ENCODE measurements around the gene HNRNPUL2. TPM values are rescaled to one million over a fixed set of nuclear protein-coding genes. Genes with fewer than 3 reads are reported as not detected.
"Not testable (repeated sequence)": the region's sequence is repeated elsewhere in the genome, so short reads cannot be mapped to it uniquely, and the experiment has no call there.

The HNRNPUL2 gene
- polyA plus RNA-seq, 4 donors: 71.1 to 91.1 (median 84.8) TPM

DNA sequence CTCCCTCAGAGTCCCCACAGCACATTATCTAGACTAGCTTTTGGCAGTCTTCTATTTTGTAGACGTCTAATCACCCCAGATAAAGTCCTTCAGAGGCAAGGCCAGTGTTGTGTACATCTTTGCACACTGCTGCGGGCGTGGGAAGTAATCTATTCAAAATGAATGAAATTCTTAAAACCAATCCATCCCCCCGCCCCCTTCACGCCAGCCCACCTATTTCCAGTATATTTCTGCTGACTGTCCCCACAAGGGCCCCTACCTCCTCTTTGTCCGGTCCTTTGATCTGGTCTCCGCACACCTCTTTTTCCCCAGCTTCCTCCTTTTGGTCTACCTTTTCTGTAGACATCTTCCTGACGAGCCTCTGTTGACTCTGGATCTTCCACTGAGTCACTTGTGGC lies 20.4 kb downstream of the HNRNPUL2 start:
- DNase-seq (ENCODE audit: low read depth in 4 of 4, low spot score in 3 of 4): no peak

DNA sequence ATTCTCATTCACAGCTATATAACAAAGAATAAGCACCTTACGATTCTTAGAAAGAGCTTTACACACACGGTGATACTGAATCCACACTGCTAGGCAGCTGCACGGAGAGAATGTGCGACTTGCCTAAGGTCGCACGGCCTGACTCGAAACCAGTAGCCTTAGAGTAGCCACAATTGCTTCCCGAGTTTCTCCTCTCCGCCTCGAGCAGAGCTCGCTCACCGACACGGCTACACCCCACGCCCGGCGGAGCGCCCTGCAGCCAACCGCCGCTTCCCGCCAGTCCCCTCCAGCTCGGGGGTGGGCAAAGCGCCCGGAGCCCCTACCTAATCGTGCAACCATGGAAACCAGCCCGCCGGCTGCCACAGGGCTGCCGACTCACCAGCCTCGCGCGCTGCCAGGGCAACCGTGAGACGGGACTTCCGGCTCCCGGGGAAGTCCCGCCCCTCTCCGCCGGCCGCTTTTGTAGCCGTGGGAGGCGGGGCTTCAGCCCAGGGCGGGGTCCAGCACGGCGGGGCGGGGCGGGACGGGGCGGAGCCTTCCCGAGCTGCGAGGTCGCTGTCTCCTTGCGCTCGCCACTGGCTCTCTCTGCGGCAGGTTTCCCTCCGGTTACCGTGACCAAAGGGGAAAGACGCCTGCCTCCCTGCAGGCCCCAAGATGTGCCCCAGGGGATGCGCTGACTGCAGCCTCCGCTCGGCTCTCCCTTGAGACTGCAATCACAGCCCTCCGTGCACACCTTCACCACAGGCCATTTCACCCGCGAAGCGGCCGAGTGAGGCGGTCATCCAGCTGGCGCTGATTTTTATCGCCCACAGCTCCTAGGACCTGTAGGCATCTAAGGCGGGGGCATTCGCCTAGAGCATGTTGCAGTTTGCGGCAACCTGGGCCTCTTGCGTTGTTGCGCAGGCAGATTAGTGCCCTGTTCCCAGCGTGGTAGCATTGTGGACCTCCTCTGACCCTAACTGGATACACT lies 21.1 kb downstream of the HNRNPUL2 start:
- peak; percentile 77 to 84 (median 84) for DNase-seq (ENCODE audit: low read depth in 4 of 4, low spot score in 3 of 4)

DNA sequence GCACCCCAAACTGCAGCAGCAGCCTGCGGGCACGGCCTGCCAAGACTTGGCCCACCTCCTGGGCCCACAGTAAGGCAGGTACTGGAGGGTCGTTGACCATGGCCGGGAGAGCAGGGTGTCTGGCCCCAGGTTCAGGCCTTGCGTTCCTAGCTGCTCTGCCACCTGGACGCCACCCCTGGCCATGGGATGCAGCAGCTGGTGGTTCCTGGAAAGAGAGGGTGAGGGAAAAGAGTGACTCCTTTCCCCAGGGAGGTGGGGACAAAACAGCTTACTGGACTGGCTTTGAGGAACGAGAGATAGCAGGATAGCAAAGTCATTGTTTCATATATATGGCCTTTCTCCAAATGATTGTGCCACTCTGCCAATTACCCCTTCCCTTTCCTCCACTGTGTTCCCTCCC lies 21.8 kb downstream of the HNRNPUL2 start:
- no peak for DNase-seq (ENCODE audit: low read depth in 4 of 4, low spot score in 3 of 4)

DNA sequence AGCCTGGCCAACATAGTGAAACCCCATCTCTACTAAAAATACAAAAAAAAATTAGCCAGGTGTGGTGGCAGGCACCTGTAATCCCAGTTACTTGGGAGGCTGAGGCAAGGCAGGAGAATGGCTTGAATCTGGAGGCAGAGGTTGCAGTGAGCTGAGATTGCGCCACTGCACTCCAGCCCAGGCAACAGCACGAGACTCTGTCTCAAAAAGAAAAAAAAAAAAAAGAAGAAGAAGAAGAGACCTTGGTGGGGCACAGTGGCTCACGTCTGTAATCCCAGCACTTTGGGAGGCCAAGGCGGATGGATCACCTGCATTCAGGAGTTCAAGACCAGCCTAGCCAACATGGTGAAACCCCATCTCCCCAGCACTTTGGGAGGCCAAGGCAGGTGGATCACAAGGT lies 23.3 kb downstream of the HNRNPUL2 start:
- DNase-seq (ENCODE audit: low read depth in 4 of 4, low spot score in 3 of 4): not testable (repeated sequence)

DNA sequence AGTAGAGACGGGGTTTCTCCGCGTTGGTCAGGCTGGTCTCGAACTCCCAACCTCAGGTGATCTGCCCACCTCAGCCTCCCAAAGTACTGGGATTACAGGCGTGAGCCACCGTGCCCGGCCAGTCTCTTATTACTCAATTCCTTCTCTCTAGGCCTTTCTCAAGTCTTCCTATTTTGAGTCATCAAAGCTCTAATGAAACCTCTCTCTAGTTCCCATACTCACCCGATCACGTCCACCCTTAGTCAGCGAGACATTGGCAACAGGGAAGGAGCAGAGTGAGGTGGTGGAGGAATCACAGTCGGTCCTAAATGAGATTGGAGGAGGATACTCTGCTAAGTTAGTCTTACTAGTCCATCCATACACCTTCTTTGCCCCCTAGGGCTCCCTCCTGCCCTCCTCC lies 25.0 kb downstream of the HNRNPUL2 start:
- DNase-seq (ENCODE audit: low read depth in 4 of 4, low spot score in 3 of 4): no peak

DNA sequence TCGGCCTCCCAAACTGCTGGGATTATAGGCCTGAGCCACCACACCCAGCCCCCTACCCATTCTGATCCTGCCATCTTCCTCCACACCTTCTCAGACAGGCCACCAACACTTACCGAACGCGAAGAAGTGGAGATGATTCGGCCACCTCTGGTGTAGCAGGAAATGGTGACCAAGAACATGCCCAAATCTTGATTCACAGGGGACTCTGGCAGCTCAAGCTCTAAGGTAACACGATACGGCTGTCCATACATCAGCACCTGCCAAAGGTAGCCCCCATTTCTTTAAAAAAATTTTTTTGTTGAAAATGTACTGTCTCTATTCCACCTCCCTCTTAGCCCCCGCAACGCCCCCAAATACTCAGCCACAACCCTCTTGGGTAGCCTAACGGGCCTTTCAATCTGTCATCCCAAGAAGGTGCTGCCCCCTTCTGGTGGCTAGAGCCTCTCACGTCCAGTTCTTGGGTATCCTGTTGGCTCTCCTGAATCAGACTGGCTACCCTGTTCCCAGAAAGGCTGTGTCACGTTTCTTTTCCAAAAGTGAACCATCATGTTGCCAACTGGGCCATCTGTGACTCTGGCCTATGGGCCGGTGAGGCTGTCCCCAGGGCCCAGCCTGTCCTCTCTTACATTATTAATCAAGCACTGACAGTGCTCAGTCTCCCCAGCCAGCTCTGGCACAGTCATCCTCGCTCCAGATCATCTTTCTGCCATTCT lies 32.6 kb downstream of the HNRNPUL2 start:
- no peak for DNase-seq (ENCODE audit: low read depth in 4 of 4, low spot score in 3 of 4)

DNA sequence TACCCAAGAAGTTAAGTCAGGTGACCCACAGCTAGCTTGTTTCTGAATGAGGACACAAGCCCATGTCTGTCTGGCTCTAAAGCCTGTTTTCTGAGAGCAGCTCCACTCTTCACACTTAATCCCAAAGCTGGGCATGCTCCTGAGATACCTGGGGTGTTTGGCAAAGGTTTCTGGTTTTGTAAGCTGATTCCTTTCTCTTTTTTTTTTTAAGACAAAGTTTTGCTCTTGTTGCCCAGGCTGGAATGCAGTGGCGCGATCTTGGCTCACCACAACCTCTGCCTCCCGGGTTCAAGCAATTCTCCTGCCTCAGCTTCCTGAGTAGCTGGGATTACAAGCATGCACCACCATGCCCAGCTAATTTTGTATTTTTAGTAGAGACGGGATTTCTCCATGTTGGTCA lies 33.6 kb downstream of the HNRNPUL2 start:
- not testable (repeated sequence) for DNase-seq (ENCODE audit: low read depth in 4 of 4, low spot score in 3 of 4)

DNA sequence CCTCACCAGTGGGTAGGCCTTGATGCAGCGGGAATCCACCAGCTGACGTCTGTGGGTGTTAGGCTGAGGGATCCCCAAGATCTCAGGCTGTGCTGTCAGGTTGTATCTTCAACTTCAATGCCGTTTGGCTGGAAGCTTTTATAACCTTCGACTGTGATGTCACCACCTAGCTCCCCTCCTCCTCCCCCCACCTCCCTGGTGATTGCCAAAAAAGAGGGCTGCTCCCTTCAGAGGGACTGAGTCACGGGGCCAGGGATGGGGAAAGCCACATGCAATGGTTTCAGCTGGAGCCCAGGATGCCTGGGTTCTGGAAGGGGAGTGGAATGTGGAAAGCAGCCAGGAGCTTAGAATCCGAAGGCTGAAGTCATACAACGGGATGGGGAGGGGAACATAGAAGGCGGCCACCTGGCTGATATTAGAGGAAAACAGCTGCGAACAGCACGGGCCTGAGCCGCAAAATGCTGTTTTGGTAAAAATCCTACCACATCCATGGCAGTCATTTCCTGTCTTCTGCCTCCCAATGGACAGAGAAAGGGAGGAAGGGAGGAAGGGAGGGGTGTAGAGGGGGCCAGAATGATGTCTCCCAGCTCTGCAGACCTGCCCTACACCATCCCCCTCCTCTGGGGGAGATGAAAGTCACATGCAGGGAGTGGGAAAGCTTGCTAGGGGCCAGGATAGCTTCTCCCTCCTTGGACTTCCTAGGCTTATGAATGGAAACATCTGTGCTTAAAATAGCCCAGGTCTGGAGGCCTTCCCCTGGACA lies 37.7 kb downstream of the HNRNPUL2 start, which contains the start of gene LRRN4CL:
Gene LRRN4CL, minus strand, starts transcription at position 110 of the 763 bp plus-strand sequence. CDS start 1,022 bp downstream, outside the sequence.
- no peak for DNase-seq (ENCODE audit: low read depth in 4 of 4, low spot score in 3 of 4)

DNA sequence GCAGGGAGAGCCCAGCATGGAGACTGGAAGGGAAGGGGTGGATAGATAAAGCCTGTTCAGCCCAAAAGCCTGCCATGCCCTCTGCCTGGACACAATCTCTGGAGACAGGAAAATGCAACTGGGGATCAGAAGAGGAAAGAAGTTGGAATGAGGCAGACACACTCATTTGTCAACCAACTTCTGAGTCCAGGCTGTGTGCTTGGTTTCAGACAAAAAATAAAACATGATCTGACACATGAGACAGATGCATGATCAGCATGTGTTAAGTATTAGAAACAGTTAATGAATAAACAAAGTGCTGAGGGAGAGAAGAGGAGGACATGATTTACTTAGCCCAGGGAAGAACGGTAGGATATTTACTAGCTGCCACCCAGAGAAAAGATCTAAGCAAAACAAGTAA lies 38.8 kb downstream of the HNRNPUL2 start:
- no peak for DNase-seq (ENCODE audit: low read depth in 4 of 4, low spot score in 3 of 4)

DNA sequence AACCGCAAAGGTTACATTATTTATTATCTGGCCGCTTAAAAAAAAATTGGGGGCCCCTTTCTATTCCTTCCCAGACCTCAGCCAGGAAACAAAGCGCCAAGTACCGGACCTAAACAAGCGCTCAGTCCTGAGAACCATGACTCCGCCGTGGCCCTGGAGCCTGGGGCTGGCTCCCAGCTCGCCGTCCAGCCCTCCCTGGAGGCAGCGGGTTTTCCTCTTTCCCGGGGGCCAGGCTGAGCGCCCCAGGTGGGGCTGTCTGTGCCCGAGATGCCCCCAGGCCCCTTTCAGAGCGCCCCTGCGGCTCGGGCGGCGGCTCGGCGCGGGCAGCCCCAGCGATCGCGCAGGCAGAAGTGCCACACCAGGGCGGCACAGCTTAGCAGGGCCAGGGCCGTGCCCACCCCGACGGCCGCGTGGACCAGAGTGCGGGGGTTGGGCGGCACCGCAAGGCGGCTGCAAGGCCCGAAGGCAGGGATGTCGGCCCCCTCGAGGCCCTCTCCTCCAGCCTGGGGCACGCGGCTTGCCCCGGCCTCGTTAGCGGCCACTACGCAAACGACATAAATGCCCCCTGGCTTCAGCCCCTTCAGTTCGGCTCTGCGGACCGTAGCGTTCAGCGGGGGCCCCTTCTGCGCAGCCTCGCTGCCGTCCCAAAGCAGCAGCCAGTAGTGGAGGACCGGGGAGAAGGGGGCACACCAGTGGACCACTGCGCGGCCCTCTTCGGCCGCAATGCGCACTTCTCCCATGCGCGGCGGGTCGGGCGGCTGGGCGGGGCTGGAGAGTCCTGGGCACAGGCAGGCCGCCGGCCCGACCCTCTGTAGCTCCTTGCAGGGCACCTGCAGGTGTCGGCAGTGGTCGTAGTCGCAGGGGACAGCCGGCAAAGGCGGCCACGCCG lies 39.5 kb downstream of the HNRNPUL2 start:
- DNase-seq (ENCODE audit: low read depth in 4 of 4, low spot score in 3 of 4): no peak

DNA sequence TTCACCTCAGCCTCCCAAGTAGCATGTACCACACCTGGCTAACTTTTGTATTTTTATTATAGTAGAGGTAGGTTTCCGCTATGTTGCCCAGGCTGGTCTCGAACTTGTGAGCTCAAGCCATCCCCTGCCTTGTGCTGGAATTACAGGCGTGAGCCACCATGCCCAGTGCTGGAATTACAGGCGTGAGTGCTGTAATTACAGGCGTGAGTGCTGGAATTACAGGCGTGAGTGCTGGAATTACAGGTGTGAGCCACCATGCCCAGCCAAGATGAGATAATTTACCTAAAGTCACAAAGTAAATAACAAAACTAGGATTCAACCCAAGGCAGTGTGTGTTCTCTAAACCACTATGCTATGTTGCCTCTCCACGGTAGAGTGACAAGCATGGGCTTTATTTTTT lies 44.7 kb downstream of the HNRNPUL2 start:
- no peak for DNase-seq (ENCODE audit: low read depth in 4 of 4, low spot score in 3 of 4)

DNA sequence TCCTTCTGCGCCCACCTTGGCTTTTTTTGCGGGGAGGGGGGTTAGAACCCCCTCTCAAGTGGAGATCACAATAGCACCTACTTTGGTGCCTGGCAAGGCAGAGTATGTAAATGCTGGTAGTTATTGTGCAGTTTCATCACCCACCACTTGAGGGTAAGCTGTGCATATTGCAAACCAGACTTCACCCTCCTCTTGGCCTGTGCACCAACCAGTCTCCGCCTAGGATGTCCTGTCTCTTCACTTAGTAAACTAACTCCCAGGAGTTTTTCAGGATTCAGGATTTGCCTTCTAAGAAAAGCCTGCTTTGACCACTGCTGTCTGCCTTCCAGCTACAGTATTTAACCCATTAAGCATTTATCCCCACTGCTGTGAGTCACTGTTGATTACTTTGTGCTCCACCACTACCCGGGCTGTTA lies 46.4 kb downstream of the HNRNPUL2 start:
- DNase-seq (ENCODE audit: low read depth in 4 of 4, low spot score in 3 of 4): no peak

DNA sequence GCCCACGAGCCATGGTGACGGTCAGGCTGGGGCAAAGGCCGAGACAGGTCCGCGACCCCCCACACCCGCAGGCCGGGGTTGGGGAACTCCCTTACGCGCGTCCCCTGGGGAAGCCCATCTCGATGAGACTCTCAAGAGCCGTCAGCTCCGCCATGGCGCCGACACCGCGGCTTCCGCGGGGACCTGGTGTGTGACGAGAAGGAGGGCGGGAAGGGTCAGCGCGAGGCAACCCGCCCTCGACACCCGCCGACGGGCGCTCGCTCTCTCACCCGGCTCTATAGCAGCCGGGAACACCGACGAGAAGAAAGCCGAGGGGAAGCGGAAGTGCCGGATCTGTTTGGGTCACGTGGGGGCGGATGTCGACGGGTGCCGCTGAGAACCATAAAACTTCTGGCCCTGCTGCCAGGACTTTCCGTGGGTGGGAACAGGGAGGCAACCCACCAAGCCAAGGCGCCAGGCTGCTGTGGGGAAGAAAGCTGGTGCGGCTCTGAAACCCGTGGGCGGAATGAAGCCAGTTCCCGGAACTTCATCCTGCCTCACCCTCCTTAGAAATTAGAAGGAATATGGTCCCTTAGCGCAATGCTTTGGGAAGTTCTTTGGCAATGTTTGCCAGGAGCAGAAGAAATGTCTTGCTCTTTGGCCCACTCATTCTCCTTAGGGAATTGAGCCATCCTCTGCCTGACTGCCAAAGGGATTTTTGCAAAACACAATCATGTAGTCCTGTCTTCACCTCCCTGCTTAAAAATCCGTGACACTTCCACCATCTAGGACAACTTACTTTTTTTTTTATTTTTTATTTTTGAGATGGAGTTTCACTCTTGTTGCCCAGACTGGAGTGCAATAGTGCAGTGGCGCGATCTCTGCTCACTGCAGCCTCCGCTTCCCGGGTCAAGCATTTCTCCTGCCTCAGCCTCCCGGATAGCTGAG lies 48.2 kb downstream of the HNRNPUL2 start, which contains the start of gene UBXN1:
Gene UBXN1, minus strand, starts transcription at position 304 of the 927 bp plus-strand sequence. Its CDS starts 150 bp downstream, at position 154.
- peak in 3 of 4 donors; percentile 71 to 73 (median 72) for DNase-seq (ENCODE audit: low read depth in 4 of 4, low spot score in 3 of 4)

DNA sequence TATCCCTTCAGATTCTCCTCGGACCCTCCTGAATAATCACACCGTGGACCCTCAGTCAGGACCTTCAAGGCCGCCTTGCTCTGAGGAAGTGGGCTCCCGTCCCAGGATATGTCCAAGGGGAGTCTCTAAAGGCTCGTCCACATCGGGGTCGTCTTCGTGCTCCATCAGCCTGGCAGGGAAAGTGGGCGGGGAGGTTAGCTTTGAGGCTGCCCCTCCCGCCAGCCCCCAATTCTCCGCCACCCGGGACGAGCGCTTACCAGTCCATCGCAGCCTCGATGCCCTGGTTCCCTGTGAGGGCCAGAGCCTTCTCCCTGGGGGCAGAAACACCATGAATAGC lies 48.9 kb downstream of the HNRNPUL2 start:
- DNase-seq (ENCODE audit: low read depth in 4 of 4, low spot score in 3 of 4): no peak

DNA sequence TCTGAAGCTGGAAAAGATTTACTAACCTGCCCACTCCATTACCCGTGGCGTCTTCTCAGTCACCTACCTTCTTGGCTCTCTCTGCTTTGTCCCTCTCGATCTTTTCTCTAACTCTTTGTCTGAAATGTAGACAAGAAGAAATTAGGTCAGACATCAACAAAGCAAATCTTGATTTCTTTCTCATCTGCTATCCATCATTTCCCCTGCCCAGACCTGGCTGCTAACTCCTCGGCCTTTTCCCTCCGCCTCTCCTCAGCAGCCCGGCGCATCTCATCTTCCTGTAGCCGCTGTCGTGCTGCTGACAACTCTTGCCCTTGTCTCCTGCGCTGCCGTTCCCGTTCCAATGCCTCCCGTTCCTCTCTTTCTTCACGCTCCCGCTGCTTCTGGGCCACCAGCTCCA lies 49.5 kb downstream of the HNRNPUL2 start:
- no peak for DNase-seq (ENCODE audit: low read depth in 4 of 4, low spot score in 3 of 4)

DNA sequence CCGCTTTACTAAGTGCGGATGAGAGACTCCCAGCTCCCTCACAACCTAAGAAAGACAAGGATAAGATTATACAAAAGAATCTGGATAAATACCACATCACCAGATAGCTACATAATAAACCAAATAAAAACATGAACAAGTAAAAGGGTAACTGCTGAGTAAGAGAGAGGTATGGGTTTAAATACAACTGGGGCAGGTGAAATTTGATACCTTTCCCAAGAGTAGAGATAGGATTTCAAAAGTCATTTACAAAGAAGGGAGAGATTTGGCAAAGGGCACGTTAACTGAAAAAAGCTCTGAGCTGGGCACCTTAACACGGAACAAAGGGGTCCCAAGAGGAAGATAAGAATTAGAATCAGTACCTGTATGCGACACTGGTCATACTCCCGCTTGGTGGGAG lies 50.1 kb downstream of the HNRNPUL2 start:
- no peak for DNase-seq (ENCODE audit: low read depth in 4 of 4, low spot score in 3 of 4)

DNA sequence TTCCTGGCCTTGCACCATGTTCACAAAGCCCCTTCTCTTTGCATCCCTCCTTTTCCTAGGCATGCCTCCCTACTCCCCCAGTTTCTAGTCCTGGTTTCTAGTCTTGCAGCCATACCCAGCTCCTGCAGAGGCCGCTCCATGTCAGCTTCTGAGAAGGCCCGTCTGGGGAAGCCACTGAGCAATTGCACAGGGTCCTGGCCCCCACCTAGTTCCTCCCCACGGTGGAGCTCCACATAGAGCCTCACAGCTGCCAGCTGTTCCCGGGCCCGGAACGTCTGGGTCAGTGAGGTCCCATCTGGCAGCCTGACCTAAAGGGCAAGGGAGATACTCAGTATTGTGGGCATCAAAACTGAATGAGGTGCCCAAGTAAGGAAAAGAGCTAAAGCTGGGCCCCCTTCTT lies 50.6 kb downstream of the HNRNPUL2 start:
- DNase-seq (ENCODE audit: low read depth in 4 of 4, low spot score in 3 of 4): no peak

DNA sequence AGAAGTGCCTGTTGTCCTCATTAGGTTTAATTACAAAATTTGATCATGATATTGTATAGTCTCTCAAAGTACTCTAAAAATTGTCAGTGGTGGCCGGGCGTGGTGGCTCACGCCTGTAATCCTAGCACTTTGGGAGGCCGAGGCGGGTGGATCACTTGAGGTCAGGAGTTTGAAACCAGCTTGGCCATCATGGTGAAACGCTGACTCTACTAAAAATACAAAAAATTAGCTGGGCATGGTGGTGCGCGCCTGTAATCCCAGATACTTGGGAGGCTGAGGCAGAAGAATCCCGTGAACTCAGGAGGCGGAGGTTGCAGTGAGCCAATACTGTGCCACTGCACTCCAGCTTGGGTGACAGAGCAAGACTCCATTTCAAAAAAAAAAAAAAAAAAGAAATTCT lies 51.8 kb downstream of the HNRNPUL2 start:
- not testable (repeated sequence) for DNase-seq (ENCODE audit: low read depth in 4 of 4, low spot score in 3 of 4)

DNA sequence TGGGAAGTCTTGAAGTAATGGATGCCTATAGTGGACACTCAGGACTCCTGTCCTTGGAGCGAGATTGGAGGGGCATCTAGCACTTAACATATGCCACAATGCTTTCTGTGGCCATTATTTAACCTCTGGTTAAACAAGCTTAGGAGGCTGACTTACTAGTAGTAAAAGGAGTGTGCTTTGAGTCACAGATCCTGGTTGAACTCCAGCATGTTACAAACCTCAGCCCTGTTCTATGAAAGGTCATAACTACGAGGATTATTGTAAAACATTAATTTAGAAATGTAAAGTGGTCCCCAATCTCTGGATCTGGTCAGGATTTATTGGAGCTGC lies 54.1 kb downstream of the HNRNPUL2 start:
- no peak for DNase-seq (ENCODE audit: low read depth in 4 of 4, low spot score in 3 of 4)
